HG03469 (cell line): ENCODE data around the gene PAX7.
"Not testable (repeated sequence)": the region's sequence is repeated elsewhere in the genome, so short reads cannot be mapped to it uniquely, and the experiment has no call there.

Source experiments
- ATAC-seq: cut with Tn5 transposase; IDR thresholded peaks from one replicate; pipeline ENCODE4 v1.9.1; 2021; ENCODE audit warnings: mild to moderate bottlenecking, moderate library complexity, moderate number of reproducible peaks; ENCODE audit not compliant: unreplicated experiment

PAX7 gene

GRCh38 chr1:18630511-18631495 lies at the start of gene PAX7:
Gene PAX7, plus strand, starts transcription at chr1:18630846. Its CDS starts 758 bp downstream, at chr1:18631604.
- ATAC-seq: no peak

- no peak for ATAC-seq
Observed at GRCh38 chr1:18581420-18581880, 49.2 kb upstream of the PAX7 start.

GRCh38 chr1:18582890-18583289 lies 47.8 kb upstream of the PAX7 start:
- ATAC-seq: no peak

GRCh38 chr1:18583326-18583941 lies 47.2 kb upstream of the PAX7 start:
- no peak for ATAC-seq

GRCh38 chr1:18586016-18586415 lies 44.6 kb upstream of the PAX7 start:
- ATAC-seq: not testable (repeated sequence)

- ATAC-seq: no peak
Observed at GRCh38 chr1:18588093-18588492, 42.6 kb upstream of the PAX7 start.

- no peak for ATAC-seq
Observed at GRCh38 chr1:18592368-18592767, 38.3 kb upstream of the PAX7 start.

- no peak for ATAC-seq
Observed at GRCh38 chr1:18597160-18598042, 33.2 kb upstream of the PAX7 start.

GRCh38 chr1:18599086-18599485 lies 31.6 kb upstream of the PAX7 start:
- ATAC-seq: no peak

GRCh38 chr1:18599704-18600103 lies 30.9 kb upstream of the PAX7 start:
- no peak for ATAC-seq

GRCh38 chr1:18602533-18603211 lies 28.0 kb upstream of the PAX7 start:
- ATAC-seq: no peak

- ATAC-seq: no peak
Observed at GRCh38 chr1:18603212-18603852, 27.3 kb upstream of the PAX7 start.

GRCh38 chr1:18606443-18607288 lies 24.0 kb upstream of the PAX7 start:
- no peak for ATAC-seq

GRCh38 chr1:18607289-18607760 lies 23.3 kb upstream of the PAX7 start:
- no peak for ATAC-seq

GRCh38 chr1:18608534-18608933 lies 22.1 kb upstream of the PAX7 start:
- ATAC-seq: no peak

- no peak for ATAC-seq
Observed at GRCh38 chr1:18611311-18611710, 19.3 kb upstream of the PAX7 start.

- no peak for ATAC-seq
Observed at GRCh38 chr1:18612073-18612472, 18.6 kb upstream of the PAX7 start.

GRCh38 chr1:18614069-18614735 lies 16.4 kb upstream of the PAX7 start:
- ATAC-seq: no peak
